Esophagus (tissue), 2 donors: Measurements from ENCODE around the gene GCNT4. TPM values are rescaled to one million over a fixed set of nuclear protein-coding genes. Genes with fewer than 3 reads are reported as not detected.

Experiments used
- H3K27ac ChIP-seq, 2 donors: one replicate each; pipeline ENCODE4 v1.5.1; 2013; ENCODE audit warnings: low read depth in 2 of 2, mild to moderate bottlenecking in 2 of 2, inconsistent platforms in 1 of 2, low read length in 1 of 2, moderate library complexity in 1 of 2
- H3K27me3 ChIP-seq, 2 donors: one replicate each; pipeline ENCODE4 v1.6.1; 2013; ENCODE audit warnings: low read length in 2 of 2, control low read depth in 1 of 2, mild to moderate bottlenecking in 1 of 2; ENCODE audit not compliant: insufficient read depth in 2 of 2, control insufficient read depth in 1 of 2
- H3K36me3 ChIP-seq, 2 donors: one replicate each; pipeline ENCODE4 v1.6.1; 2013; ENCODE audit warnings: low read length in 1 of 2; ENCODE audit not compliant: control insufficient read depth in 2 of 2, insufficient read depth in 2 of 2
- H3K4me1 ChIP-seq, 2 donors: one replicate each; pipeline ENCODE4 v1.6.1; 2013; ENCODE audit warnings: low read length in 1 of 2; ENCODE audit not compliant: control insufficient read depth in 2 of 2, insufficient read depth in 2 of 2
- H3K4me3 ChIP-seq, 2 donors: one replicate each; pipeline ENCODE4 v1.5.1; 2013; ENCODE audit warnings: low read length in 2 of 2, mild to moderate bottlenecking in 2 of 2, low read depth in 1 of 2, moderate library complexity in 1 of 2
- H3K9me3 ChIP-seq, 2 donors: one replicate each; pipeline ENCODE4 v1.6.1; 2013; ENCODE audit warnings: mild to moderate bottlenecking in 2 of 2, low read depth in 1 of 2, low read length in 1 of 2, moderate library complexity in 1 of 2; ENCODE audit not compliant: control insufficient read depth in 2 of 2, insufficient read depth in 1 of 2
- WGBS, 2 donors: extraction: QIAGEN DNeasy Blood & Tissue Kit; methylation state at CpG; one replicate each; pipeline ENCODE4 v1.1.7; 2013; 5-methylcytosine and 5-hydroxymethylcytosine counted together
- polyA plus RNA-seq, 2 donors: library from polyadenylated mRNA; stranded (reverse); fragments of 200-250 nt; gene quantifications; one replicate each; pipeline ENCODE4 v1.2.3, GENCODE V29; 2013
- donor health status: healthy with polysubstance abuse.
- donor health status: Bipolar disorder and iron deficiency.

The GCNT4 gene
- polyA plus RNA-seq, 2 donors, result 0.53 to 0.80 TPM

DNA sequence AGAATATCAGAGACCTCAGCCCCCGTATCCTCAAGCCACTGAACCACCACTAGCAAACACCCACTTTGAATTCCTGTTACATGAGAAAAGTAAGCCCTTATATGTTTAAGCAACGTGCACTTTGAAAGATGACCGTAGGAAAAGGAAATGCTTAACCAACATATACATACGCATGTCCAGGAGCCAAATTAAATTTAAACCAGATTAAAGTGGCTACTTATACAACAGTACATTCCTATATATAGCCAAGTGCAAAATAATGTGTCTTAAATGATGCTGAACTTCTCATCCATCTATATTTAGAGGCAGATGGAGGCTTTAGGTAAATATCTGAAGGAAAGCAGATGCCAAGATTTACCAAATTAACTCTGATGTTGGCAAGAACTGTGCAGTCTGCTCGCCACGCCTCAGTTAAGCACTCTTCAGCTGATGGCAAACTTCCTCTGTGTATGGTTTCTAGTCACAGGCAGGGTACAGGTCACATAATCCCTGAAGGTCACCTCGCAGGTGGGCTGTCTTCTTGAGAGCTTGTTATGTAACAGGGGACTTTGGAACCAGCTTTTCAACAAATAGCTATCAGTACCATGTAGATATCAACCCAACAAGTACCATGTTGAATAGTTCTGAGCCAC is 8.6 kb downstream of the GCNT4 start:
- 76% methylated on average over 7 of the region's 7 CpGs for WGBS, 2 donors
- H3K27ac ChIP-seq, result peak overlapping the region in 1 of 2 donors; percentile 40
- no peaks in the 10 kb centered on the region for H3K27me3 ChIP-seq
- peaks cover 6 to 9% of the 10 kb centered on the region in 2 donors for H3K4me1 ChIP-seq
- no peak overlapping the region for H3K4me3 ChIP-seq
- H3K9me3 ChIP-seq, result no peaks in the 10 kb centered on the region
- no peaks in the 10 kb centered on the region for H3K36me3 ChIP-seq

DNA sequence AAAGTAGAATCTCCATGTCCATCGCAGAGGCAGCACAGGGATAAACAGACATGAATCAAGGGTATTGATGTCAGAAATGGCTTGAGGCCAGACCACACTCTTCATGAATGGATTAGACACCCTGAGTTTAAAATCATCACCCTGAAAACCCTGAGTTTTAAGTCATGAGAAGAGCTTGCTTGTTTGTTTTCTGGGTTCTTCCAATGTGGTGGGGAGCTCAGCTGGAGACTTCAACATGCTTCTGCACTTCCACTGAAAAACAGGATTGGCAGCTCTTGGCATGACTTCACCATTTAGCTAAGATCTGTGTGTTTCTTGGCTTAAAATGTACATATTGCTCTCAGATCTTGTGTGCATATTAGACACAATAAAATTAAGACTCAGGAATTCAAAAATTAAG is 9.8 kb downstream of the GCNT4 start:
- H3K4me3 ChIP-seq, result no peak overlapping the region
- no peak overlapping the region for H3K27ac ChIP-seq
- H3K36me3 ChIP-seq, result no peaks in the 10 kb centered on the region
- 73 to 95% methylated on average over 1 of the region's 1 CpG for WGBS, 2 donors
- no peaks in the 10 kb centered on the region for H3K9me3 ChIP-seq
- H3K27me3 ChIP-seq, result no peaks in the 10 kb centered on the region
- H3K4me1 ChIP-seq, result peaks cover 6 to 9% of the 10 kb centered on the region in 2 donors

DNA sequence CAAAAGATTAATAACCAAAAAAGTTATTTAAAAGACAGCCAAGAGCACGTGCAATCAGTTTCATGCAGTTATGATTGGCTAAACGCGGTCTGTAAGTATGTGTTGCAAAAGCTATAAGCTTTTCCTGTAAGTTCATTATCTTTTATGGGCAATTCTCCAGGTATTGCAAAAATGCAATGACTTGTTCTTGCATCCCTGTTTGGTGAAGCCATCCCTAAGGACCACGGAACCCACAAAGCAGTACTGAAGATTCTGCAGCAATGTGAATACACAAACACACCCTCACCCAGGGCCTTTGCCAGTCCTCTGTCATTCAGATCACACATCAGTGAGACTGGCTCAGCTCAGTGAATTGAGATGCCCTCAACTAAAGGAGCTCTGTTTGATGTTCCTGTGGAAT is 11.4 kb downstream of the GCNT4 start:
- Histone ChIP-seq H3K27me3 (no peaks in the 10 kb centered on the region), H3K36me3 (no peaks in the 10 kb centered on the region), H3K4me1 (peaks cover 6% of the 10 kb centered on the region in 2 donors), H3K4me3 (no peak overlapping the region), H3K27ac (no peak overlapping the region), H3K9me3 (no peaks in the 10 kb centered on the region)
- 47 to 50% methylated on average over 4 of the region's 4 CpGs for WGBS, 2 donors

DNA sequence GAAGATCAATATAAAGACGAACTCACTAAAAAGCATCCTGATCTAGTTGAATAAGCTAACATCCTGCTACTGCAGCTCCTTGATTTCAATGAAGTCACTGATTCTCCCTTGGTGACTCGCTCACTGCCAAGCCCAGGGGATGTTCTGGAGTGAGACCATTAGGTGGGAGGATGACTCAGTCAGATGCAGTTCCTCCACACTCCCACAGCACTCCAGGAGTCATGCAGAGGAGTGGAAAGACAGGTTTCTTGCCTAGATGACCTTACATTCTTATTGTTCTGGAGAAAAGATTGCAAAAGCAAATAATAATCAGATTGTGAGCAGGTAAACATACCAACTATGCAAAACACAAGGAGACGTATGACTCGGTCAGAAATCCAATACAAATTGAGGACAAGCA is 15.3 kb downstream of the GCNT4 start:
- no peak overlapping the region for H3K4me3 ChIP-seq
- WGBS, 2 donors, result 50 to 54% methylated on average over 4 of the region's 4 CpGs
- peak overlapping the region; percentile 30 to 44 for H3K27ac ChIP-seq
- H3K27me3 ChIP-seq, result no peaks in the 10 kb centered on the region
- H3K4me1 ChIP-seq, result peaks cover 0 to 11% of the 10 kb centered on the region in 2 donors
- H3K9me3 ChIP-seq, result no peaks in the 10 kb centered on the region
- no peaks in the 10 kb centered on the region for H3K36me3 ChIP-seq

DNA sequence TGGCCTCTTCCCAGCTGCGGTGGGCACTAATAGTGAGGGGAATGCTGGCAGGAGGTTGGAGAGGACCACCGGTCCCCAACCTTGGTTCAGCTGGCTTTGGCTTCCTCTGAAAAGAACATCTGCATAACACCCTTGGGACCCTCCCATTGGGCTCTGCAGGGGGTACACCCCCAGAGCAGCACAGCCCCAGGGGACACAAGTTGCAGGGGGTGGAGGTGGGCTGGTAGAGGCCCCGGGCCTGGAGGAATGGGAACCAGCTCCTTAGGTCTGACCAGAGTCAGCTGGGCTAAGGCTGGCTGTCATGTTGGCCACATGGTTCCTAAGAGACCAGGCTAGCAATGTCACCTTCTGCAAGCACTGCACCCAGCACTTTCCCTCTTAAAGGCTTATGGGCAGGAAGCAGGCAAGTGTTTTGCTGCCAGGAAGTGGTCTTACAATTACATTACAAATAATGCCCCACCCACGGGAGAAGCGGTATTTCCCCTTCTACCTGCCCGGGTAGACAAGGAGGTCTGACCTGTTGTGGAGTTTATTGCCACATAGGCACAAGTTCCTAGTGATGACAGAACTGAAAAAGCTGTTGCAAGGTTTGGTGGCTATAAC is 18.1 kb downstream of the GCNT4 start:
- H3K9me3 ChIP-seq, result no peaks in the 10 kb centered on the region
- no peaks in the 10 kb centered on the region for H3K27me3 ChIP-seq
- H3K4me1 ChIP-seq, result peaks cover 0 to 11% of the 10 kb centered on the region in 2 donors
- H3K4me3 ChIP-seq, result no peak overlapping the region
- H3K27ac ChIP-seq, result peak overlapping the region; percentile 20 to 77
- 63 to 65% methylated on average over 6 of the region's 6 CpGs for WGBS, 2 donors
- no peaks in the 10 kb centered on the region for H3K36me3 ChIP-seq

- Histone ChIP-seq H3K36me3 (no peaks in the 10 kb centered on the region), H3K27ac (no peak overlapping the region), H3K27me3 (no peaks in the 10 kb centered on the region), H3K9me3 (no peaks in the 10 kb centered on the region), H3K4me3 (no peak overlapping the region), H3K4me1 (peaks cover 0 to 9% of the 10 kb centered on the region in 2 donors)
- 35 to 40% methylated on average over 3 of the region's 3 CpGs for WGBS, 2 donors
Measured at GRCh38 chr5:75031366-75031765, 21.0 kb downstream of the GCNT4 start.

DNA sequence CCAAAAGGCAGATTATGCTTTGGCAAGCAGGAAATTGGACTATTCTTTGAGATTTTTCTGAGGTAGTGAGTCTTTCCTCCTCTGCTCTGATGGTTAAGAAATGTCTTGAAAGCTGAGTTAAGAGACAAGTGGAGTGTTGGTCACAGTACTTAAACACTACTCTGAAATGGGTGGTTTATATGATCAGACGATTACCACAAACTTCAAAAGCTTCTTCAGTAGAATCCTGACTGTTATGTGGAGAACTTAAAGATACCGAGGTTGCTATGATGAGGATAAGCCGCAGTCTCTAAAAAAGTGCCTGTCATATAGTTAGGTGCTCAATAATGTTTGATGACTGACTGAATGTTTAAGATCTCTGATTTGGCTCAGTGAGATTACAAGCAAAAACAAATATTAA is 24.3 kb downstream of the GCNT4 start:
- H3K36me3 ChIP-seq, result no peaks in the 10 kb centered on the region
- no peak overlapping the region for H3K4me3 ChIP-seq
- H3K9me3 ChIP-seq, result no peaks in the 10 kb centered on the region
- 78% methylated on average over 3 of the region's 3 CpGs for WGBS, 2 donors
- H3K4me1 ChIP-seq, result no peaks in the 10 kb centered on the region
- no peak overlapping the region for H3K27ac ChIP-seq
- no peaks in the 10 kb centered on the region for H3K27me3 ChIP-seq

GRCh38 chr5:75023368-75024159 is 28.8 kb downstream of the GCNT4 start:
- WGBS, 2 donors, result 61 to 64% methylated on average over 9 of the region's 9 CpGs
- Histone ChIP-seq H3K27me3 (no peaks in the 10 kb centered on the region), H3K4me3 (no peak overlapping the region), H3K4me1 (no peaks in the 10 kb centered on the region), H3K27ac (peak overlapping the region in 1 of 2 donors; percentile 10), H3K9me3 (no peaks in the 10 kb centered on the region), H3K36me3 (no peaks in the 10 kb centered on the region)

DNA sequence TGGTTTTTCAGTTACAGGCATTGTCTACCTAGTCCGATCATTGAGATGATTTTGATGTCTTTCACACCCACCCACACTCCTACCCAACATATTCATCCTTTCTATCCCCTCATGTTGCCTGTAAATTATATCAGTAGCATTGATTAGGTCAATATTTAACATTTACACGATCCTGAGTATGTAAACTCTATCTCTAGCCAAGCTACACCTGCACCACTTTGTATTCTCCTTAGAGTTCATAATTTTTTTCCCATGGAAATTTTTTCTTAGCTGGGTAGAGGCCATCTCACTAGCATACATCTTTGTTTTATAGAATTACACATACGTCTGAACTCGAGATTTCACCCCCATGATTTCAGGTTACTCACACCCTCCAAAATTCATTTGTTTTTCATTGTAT is 30.6 kb downstream of the GCNT4 start:
- 77 to 80% methylated on average over 4 of the region's 4 CpGs for WGBS, 2 donors
- no peaks in the 10 kb centered on the region for H3K9me3 ChIP-seq
- H3K27ac ChIP-seq, result no peak overlapping the region
- H3K36me3 ChIP-seq, result no peaks in the 10 kb centered on the region
- H3K4me3 ChIP-seq, result no peak overlapping the region
- H3K4me1 ChIP-seq, result no peaks in the 10 kb centered on the region
- no peaks in the 10 kb centered on the region for H3K27me3 ChIP-seq
